GM18508 (cell line): ENCODE data around the gene IPMK.
"Not testable (repeated sequence)": the region's sequence is repeated elsewhere in the genome, so short reads cannot be mapped to it uniquely, and the experiment has no call there.

ENCODE experiments used
- ATAC-seq: cut with Tn5 transposase; IDR thresholded peaks from one replicate; pipeline ENCODE4 v1.9.1; 2021; ENCODE audit warnings: moderate number of reproducible peaks; ENCODE audit not compliant: insufficient read depth, unreplicated experiment

Gene IPMK

GRCh38 chr10:58229856-58230255 lies 37.8 kb downstream of the IPMK start:
- ATAC-seq: not testable (repeated sequence)

- no peak for ATAC-seq
Observed at GRCh38 chr10:58225654-58226053, 42.0 kb downstream of the IPMK start.

- ATAC-seq: no peak
Observed at GRCh38 chr10:58220769-58221451, 46.8 kb downstream of the IPMK start.

- no peak for ATAC-seq
Observed at GRCh38 chr10:58219875-58220274, 47.8 kb downstream of the IPMK start.

GRCh38 chr10:58217612-58218011 lies 50.1 kb downstream of the IPMK start:
- ATAC-seq: no peak

- no peak for ATAC-seq
Observed at GRCh38 chr10:58212622-58213021, 55.1 kb downstream of the IPMK start.

- ATAC-seq: no peak
Observed at GRCh38 chr10:58210160-58210559, 57.5 kb downstream of the IPMK start.

- ATAC-seq: no peak
Observed at GRCh38 chr10:58209669-58210068, 58.0 kb downstream of the IPMK start.

GRCh38 chr10:58206251-58206650 lies 61.4 kb downstream of the IPMK start:
- no peak for ATAC-seq

- peak; percentile 56 for ATAC-seq
Observed at GRCh38 chr10:58201704-58202103, 66.0 kb downstream of the IPMK start.

- no peak for ATAC-seq
Observed at GRCh38 chr10:58189269-58189668, 78.4 kb downstream of the IPMK start.

GRCh38 chr10:58184120-58184670 lies 83.5 kb downstream of the IPMK start:
- ATAC-seq: no peak

- ATAC-seq: no peak
Observed at GRCh38 chr10:58180666-58181065, 87.0 kb downstream of the IPMK start.

GRCh38 chr10:58179238-58179637 lies 88.5 kb downstream of the IPMK start:
- ATAC-seq: no peak

GRCh38 chr10:58178811-58179210 lies 88.9 kb downstream of the IPMK start:
- no peak for ATAC-seq

- no peak for ATAC-seq
Observed at GRCh38 chr10:58177362-58177947, 90.2 kb downstream of the IPMK start.

GRCh38 chr10:58175990-58176900 lies 91.4 kb downstream of the IPMK start:
- ATAC-seq: no peak

- ATAC-seq: no peak
Observed at GRCh38 chr10:58174831-58175230, 92.9 kb downstream of the IPMK start.

GRCh38 chr10:58173391-58173790 lies 94.3 kb downstream of the IPMK start:
- no peak for ATAC-seq

- ATAC-seq: no peak
Observed at GRCh38 chr10:58171146-58171545, 96.5 kb downstream of the IPMK start.

- no peak for ATAC-seq
Observed at GRCh38 chr10:58164517-58164916, 103.2 kb downstream of the IPMK start.
